Activated CD8-positive, alpha-beta memory T cell treated with anti-CD3 and anti-CD28 coated beads, Interleukin-2, amount 10 ng/mL, durations not matched to agents 7 days and 5 days (primary cell): ENCODE data around the gene IER2. TPM values are rescaled to one million over a fixed set of nuclear protein-coding genes. Genes with fewer than 3 reads are reported as not detected.

ENCODE experiments used
- ATAC-seq: fragments of 150-1000 bp; cut with Tn5 transposase; one replicate; pipeline ENCODE4 v1.10.0; 2021; ENCODE audit warnings: moderate library complexity
- CTCF ChIA-PET: fragments of 350-600 bp; sonication (Branson Sonifier 250); formaldehyde crosslinking; loops from one replicate; lab custom pipeline; 2021; ENCODE audit warnings: antibody characterized with exemption; lab: Charles Lee
- DNase-seq: peaks from one replicate; pipeline ENCODE4 v3.0.0-alpha.2; 2020
- H3K27ac Mint-ChIP-seq: one replicate; pipeline ENCODE4 v1.8.0; 2021; ENCODE audit warnings: mild to moderate bottlenecking, mixed read lengths
- H3K27me3 Mint-ChIP-seq: one replicate; pipeline ENCODE4 v1.8.0; 2021; ENCODE audit warnings: mixed read lengths
- H3K36me3 Mint-ChIP-seq: one replicate; pipeline ENCODE4 v1.8.0; 2021; ENCODE audit warnings: mild to moderate bottlenecking, mixed read lengths
- H3K4me1 Mint-ChIP-seq: one replicate; pipeline ENCODE4 v1.8.0; 2021; ENCODE audit warnings: mixed read lengths
- H3K4me3 Mint-ChIP-seq: one replicate; pipeline ENCODE4 v1.8.0; 2021; ENCODE audit warnings: mild to moderate bottlenecking, moderate library complexity, mixed read lengths
- H3K9me3 Mint-ChIP-seq: one replicate; pipeline ENCODE4 v1.8.0; 2022; ENCODE audit warnings: low read depth, mixed read lengths
- total RNA-seq, 2 experiments: library from RNA; stranded (reverse); gene quantifications; one replicate each; pipeline ENCODE4 v1.2.3, GENCODE V29; 2021

Gene IER2
- total RNA-seq, 2 experiments from 2014 or later = 148 to 209 TPM

DNA sequence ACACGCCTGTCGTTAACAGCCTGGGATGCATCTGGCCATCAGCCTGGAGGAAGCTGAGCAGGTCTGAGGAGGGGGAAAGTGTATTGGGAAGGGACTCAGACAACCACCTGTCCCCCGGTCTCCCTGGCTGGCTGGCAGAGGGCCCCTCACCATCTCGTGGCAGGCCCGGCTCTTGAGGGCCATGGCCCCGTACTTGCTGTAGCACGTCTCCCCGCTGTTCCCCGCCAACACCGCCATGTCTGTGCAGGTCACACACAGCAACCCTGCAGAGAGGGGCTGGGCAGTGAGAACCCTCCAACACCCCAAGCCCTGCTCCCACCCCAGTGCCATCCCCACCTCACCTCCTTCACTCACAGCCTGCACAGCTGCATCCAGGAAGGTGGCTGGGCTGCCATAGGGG lies 37.7 kb upstream of the IER2 start:
- ATAC-seq (no peak), DNase-seq (no peak)
- H3K27ac Mint-ChIP-seq = no peak overlapping the region
- peaks cover 17% of the 10 kb centered on the region for H3K4me1 Mint-ChIP-seq
- CTCF ChIA-PET = no interaction called here
- peaks cover 7% of the 10 kb centered on the region for H3K36me3 Mint-ChIP-seq
- no peak overlapping the region for H3K4me3 Mint-ChIP-seq
- H3K27me3 Mint-ChIP-seq = no peaks in the 10 kb centered on the region
- H3K9me3 Mint-ChIP-seq = no peaks in the 10 kb centered on the region

DNA sequence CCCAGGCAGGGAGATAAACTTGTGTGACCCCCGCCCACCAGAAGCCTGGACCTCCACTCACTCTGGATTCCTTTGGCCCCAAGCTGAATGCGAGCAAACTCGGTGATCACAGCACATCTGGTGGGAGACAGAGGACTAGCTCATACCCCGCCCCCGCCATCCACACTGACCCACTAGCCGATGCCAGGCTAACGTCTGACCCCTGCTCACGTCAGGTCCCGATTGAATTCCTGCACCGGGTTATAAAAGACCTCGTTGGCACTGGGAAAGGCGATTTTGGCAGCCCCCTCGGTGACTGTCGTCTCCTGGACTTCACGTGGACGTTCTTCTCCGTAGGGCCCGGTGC lies 34.3 kb upstream of the IER2 start:
- CTCF ChIA-PET = interaction anchor here (3.0 to 3.7 kb wide), 2 partner anchors 11 to 151 kb away, joined by 15 to 32 read pairs; no protein-coding TSS in a partner anchor
- Mint-ChIP-seq H3K9me3 (no peaks in the 10 kb centered on the region), H3K4me3 (peak overlapping the region; percentile 93), H3K27me3 (no peaks in the 10 kb centered on the region), H3K36me3 (peaks cover 5% of the 10 kb centered on the region), H3K27ac (peak overlapping the region; percentile 96), H3K4me1 (peaks cover 37% of the 10 kb centered on the region)
- ATAC-seq = no peak
- DNase-seq = no peak

DNA sequence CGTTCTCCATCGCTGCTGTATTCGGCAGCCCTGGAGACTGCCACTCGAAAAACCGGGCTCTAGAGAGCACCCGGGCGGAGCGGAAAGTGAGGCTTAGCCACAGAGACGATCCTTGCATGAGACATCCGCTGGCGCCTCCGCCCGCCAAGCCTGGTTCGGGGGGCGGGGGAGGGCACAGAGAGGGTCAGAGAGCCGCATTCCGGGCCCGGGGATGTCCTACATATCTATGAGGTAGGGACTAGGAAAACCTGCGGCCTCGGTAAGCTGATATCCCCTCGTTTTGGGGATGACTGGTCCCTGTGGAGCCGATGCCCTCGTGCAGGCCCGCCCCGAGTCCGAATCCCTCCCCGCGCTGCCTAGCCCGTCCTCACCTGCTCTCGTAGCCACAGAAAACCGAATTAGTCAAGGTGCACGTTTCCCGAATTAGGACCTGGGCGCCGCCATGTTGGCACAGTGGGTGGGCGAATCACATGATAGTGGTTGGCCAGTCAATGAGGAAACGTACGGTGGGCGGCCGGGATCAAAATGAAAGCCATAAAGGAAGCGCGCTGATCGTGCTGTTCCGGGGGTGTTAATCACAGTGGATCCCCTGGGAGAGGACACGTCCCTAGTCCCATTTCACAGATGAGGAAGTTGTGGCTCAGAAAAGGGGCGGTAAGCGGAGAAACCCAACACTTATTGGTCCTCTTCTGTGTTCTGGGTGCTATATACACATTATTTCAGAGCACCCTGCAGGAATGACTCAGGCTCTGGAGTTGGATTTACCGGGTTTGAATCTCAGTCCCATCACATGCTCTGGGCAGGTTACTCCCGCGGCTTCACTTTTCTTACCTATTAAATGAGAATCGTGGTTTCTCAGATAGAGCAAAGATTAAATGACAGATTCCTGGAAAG lies 33.7 kb upstream of the IER2 start, which contains the start of gene TRMT1:
Gene TRMT1, minus strand, starts transcription at position 459 of the 894 bp plus-strand sequence. Its CDS starts 341 bp downstream, at position 118.
- no peaks in the 10 kb centered on the region for H3K9me3 Mint-ChIP-seq
- H3K4me3 Mint-ChIP-seq = peak within 1 kb of the TSS; percentile 93
- peak; percentile 95 for DNase-seq
- no peaks in the 10 kb centered on the region for H3K27me3 Mint-ChIP-seq
- H3K4me1 Mint-ChIP-seq = peaks cover 43% of the 10 kb centered on the region
- peaks cover 5% of the 10 kb centered on the region for H3K36me3 Mint-ChIP-seq
- ATAC-seq = peak; percentile 63
- H3K27ac Mint-ChIP-seq = peak within 1 kb of the TSS; percentile 96
- CTCF ChIA-PET = interaction anchor here (1.9 to 3.7 kb wide), 3 partner anchors 11 to 151 kb away, joined by 11 to 32 read pairs (median 15); no protein-coding TSS in a partner anchor

DNA sequence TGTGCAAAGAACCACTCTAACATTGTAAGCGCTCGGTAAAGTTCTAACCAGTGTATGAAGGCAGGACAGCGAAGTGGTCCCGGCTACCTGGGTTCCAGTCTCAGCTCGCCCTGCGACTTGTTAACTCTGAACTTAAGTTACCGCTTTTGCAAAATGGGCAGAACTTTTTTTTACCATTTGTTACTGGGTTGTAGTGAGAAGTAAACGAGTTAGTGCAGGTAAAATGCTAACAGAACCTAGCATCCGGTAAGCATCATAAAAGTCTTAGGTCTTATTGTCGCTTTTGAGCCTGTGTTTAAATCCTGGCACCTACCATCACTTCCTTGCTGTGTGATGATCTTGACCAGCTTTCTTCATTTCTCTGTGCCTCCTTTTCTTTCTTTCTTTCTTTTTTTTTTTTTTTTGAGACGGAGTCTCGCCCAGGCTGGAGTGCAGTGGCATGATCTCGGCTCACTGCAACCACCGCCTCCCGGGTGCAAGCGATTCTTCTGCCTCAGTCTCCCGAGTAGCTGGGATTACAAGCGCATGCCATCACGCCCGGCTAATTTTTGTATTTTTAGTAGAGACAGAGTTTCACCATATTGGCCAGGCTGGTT lies 32.9 kb upstream of the IER2 start:
- H3K4me3 Mint-ChIP-seq = peak overlapping the region; percentile 93
- peak overlapping the region; percentile 96 for H3K27ac Mint-ChIP-seq
- H3K9me3 Mint-ChIP-seq = no peaks in the 10 kb centered on the region
- CTCF ChIA-PET = interaction anchor here (0.6 to 3.7 kb wide), 8 partner anchors 12 to 152 kb away, joined by 3 to 32 read pairs (median 6); partner anchors contain the start of genes IER2 and STX10
- DNase-seq = no peak
- peaks cover 51% of the 10 kb centered on the region for H3K4me1 Mint-ChIP-seq
- ATAC-seq = peak; percentile 8
- no peaks in the 10 kb centered on the region for H3K27me3 Mint-ChIP-seq
- peaks cover 5% of the 10 kb centered on the region for H3K36me3 Mint-ChIP-seq

DNA sequence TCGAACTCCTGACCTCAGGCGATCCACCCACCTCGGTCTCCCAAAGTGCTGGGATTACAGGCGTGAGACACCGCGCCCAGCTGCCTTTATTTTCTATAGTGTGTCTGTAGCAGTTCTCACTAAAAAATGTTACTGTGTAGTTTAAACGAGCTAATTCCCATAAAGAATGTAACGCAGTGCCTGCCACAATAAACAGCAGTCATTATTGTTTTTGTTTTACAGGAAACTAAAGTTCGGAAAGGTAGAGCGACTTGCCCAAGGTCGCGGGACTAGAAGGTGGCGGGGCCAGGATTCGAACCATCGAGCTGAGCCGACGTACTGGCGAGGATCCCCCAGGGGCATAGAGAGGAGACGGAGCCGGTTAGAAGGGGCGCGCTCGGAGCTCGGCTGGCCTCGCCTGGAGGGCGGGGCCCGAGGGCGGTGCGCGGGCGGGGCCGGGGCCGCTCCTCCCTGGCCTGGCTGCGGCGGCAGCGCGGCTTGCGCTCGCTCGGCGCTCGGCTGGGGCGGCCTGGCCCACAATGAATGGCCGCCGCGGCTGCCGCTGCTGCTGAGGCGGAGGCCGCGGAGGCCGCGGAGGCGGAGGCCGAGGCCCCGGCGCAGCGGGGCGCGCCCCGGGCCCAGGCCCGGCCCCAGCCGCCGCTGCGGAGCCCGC lies 32.3 kb upstream of the IER2 start, which contains the start of gene NACC1:
Gene NACC1, plus strand, starts transcription at position 493 of the 652 bp plus-strand sequence. CDS start 16,944 bp downstream, outside the sequence.
- ATAC-seq (peak; percentile 88), DNase-seq (peak; percentile 93)
- Mint-ChIP-seq H3K4me1 (peaks cover 56% of the 10 kb centered on the region), H3K4me3 (peak within 1 kb of the TSS; percentile 93), H3K36me3 (peaks cover 1% of the 10 kb centered on the region), H3K9me3 (no peaks in the 10 kb centered on the region), H3K27ac (peak within 1 kb of the TSS; percentile 96), H3K27me3 (no peaks in the 10 kb centered on the region)
- CTCF ChIA-PET = interaction anchor here (0.8 to 3.7 kb wide), 9 partner anchors 12 to 153 kb away, joined by 3 to 32 read pairs (median 5); partner anchors contain the start of genes IER2 and STX10

DNA sequence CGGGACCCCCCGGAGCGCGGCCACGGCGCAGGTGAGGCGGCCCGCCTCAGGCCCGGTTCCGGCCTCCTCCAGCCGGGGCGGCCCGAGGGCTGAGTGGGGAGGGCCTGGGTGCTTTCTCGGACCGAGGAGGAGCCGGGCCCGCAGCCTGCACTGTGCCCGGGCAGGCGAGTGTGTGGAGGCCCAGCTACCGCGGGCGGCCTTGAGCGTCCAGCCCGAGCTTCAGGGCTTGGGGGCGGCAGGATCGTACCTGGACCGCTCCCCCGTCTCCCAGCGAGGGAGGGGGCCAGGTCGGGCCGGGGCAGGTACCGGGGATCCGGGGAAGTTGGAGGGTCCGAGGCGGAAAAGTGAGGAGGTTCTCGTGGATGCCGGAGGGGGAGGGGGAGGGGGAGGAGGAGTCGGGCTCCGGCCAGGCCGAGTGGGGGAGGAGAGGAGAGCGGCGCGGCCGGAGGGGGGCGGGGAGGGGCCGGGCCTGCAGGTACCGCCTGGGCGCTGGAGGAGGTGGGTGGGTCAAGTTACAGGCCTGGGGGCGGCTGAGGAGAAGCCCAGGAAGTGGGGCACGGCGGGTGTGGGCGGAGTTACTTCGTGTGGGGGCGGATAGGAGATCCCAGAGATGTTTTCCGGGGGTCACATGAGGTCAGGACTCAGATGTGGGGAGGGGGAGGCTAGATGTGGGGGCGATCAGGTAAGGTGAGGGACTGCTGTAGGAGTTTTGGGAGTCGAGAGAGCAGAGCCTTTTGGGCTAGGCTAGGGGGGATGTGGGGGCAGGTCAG lies 31.6 kb upstream of the IER2 start:
- H3K27me3 Mint-ChIP-seq = no peaks in the 10 kb centered on the region
- ATAC-seq = no peak
- DNase-seq = peak; percentile 81

DNA sequence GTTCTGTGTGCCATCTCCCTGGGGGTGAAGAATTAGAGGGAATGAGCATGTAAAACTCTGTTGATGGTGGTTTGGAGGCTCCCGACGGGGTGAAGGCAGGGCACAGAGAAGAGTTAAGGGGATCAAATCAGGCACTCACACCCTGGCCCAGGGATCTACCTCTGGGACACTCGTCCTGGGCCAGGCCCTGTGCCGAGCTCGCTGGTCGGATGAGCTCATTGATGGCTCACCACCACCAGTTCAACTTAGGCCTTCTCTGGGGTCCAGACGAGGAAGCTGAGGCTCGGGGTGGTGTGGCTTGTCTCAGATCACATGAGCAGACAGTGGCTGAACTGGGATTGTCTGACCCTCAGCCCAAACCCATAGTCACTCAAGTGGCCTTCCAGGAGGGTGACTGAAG lies 30.6 kb upstream of the IER2 start:
- Mint-ChIP-seq H3K36me3 (peaks cover 1% of the 10 kb centered on the region), H3K4me1 (peaks cover 60% of the 10 kb centered on the region)
- CTCF ChIA-PET = interaction anchor here (0.8 to 2.4 kb wide), 6 partner anchors 8 to 36 kb away, joined by 3 to 11 read pairs (median 4); partner anchors contain the start of genes IER2 and STX10

More for the DNA sequence above, 31.6 kb upstream of the IER2 start:
- H3K27ac Mint-ChIP-seq = peak overlapping the region; percentile 76
- H3K4me3 Mint-ChIP-seq = peak overlapping the region; percentile 74
- peaks cover 61% of the 10 kb centered on the region for H3K4me1 Mint-ChIP-seq
- H3K36me3 Mint-ChIP-seq = peaks cover 1% of the 10 kb centered on the region
- no peaks in the 10 kb centered on the region for H3K9me3 Mint-ChIP-seq
- CTCF ChIA-PET = interaction anchor here (0.8 to 3.7 kb wide), 11 partner anchors 9 to 77 kb away, joined by 3 to 32 read pairs (median 4); partner anchors contain the start of genes IER2 and STX10

DNA sequence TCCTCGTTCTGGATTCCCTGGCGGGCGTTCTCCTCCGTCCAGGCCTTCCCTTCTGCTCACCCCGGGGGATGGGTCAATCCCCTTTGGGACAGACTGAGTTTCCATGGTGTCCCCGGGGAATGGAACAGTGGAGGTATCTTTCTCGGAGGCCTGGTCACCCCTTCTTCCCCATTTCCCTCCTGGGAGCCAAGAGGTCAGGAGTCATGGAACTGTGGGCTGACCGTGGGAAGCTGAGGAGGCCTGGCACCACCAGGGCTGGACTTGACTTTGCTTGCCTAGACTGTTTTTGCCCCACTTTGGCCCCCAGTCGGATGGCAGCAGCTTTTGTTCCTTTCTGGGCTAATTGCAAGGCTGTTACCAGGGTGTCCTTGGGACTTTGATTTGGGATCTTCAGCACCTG lies 30.2 kb upstream of the IER2 start:
- Mint-ChIP-seq H3K36me3 (peaks cover 1% of the 10 kb centered on the region), H3K27me3 (no peaks in the 10 kb centered on the region), H3K9me3 (no peaks in the 10 kb centered on the region), H3K4me1 (peaks cover 56% of the 10 kb centered on the region), H3K27ac (no peak overlapping the region), H3K4me3 (peak overlapping the region; percentile 74)
- ATAC-seq = no peak
- CTCF ChIA-PET = interaction anchor here (1.4 to 2.4 kb wide), 4 partner anchors 8 to 35 kb away, joined by 4 to 11 read pairs (median 5); partner anchors contain the start of genes IER2 and STX10
- DNase-seq = no peak

More for the DNA sequence above, 30.6 kb upstream of the IER2 start:
- no peak overlapping the region for H3K27ac Mint-ChIP-seq
- DNase-seq (no peak), ATAC-seq (no peak)
- H3K27me3 Mint-ChIP-seq = no peaks in the 10 kb centered on the region
- H3K9me3 Mint-ChIP-seq = no peaks in the 10 kb centered on the region
- H3K4me3 Mint-ChIP-seq = peak overlapping the region; percentile 74

DNA sequence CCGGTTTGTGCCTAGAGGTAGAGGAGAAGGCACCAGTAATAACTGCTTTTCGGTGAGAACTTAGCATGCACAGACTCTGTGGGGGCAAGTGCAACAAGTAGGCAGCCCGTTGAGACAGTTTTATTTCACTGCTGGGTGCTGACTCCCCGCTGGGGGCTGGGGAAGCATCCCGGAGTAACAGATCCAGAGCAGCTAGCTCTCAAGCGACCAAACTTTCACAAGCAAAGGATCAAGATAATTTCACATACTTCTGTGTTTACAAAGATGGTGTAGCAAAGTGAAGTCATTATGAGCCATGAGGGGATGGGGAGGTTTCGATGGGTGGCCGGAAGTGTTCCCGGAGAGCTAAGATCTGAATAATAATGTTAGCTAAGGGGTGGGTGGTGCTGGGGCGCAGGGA lies 29.4 kb upstream of the IER2 start:
- peaks cover 48% of the 10 kb centered on the region for H3K4me1 Mint-ChIP-seq
- ATAC-seq (no peak), DNase-seq (no peak)
- CTCF ChIA-PET = interaction anchor here (0.8 to 2.4 kb wide), 3 partner anchors 11 to 35 kb away, joined by 4 to 11 read pairs (median 5); no protein-coding TSS in a partner anchor
- no peaks in the 10 kb centered on the region for H3K27me3 Mint-ChIP-seq
- peaks cover 1% of the 10 kb centered on the region for H3K36me3 Mint-ChIP-seq
- H3K4me3 Mint-ChIP-seq = no peak overlapping the region
- H3K27ac Mint-ChIP-seq = peak overlapping the region; percentile 58
- no peaks in the 10 kb centered on the region for H3K9me3 Mint-ChIP-seq

DNA sequence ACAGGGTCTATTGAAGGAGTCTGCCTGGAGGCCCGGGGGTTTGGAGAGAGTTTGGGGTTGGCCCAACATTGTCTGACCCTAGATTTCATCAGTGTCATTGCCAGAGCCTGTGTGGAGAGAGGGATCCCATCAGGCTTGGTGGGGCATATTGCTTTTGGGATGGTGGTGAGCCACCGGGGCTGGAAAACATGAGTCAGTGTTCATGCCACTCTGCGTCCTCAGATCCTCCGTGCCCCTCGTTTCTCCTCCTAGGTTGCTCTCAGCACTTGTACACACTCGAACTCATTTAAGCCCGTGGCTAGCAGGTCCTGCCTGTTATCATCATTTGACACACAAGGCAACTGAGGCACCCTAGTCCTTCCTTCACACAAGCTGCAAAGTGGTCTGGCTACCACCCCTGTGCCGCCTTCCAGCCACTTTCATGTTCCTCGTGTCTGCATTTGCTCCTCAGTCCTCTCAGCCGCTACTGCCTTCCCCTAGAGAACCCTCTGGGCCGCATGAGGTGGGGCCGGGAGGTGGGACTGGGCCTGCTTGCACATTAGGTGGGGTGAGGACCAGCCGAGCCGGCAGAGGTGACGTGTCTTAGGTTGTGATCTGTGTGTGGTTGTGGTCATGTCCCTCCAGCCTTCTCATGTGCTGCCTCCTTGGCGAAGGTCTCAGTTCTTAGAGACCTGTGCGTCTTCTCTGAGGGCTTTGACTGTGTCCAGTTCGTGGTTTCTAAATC lies 28.5 kb upstream of the IER2 start:
- Mint-ChIP-seq H3K27me3 (no peaks in the 10 kb centered on the region), H3K36me3 (no peaks in the 10 kb centered on the region), H3K27ac (peak overlapping the region; percentile 47), H3K4me1 (peaks cover 44% of the 10 kb centered on the region), H3K9me3 (no peaks in the 10 kb centered on the region), H3K4me3 (no peak overlapping the region)
- no peak for ATAC-seq
- CTCF ChIA-PET = interaction anchor here (0.8 to 2.4 kb wide), 2 partner anchors 10 to 17 kb away, joined by 5 to 11 read pairs; no protein-coding TSS in a partner anchor
- peak; percentile 63 for DNase-seq

DNA sequence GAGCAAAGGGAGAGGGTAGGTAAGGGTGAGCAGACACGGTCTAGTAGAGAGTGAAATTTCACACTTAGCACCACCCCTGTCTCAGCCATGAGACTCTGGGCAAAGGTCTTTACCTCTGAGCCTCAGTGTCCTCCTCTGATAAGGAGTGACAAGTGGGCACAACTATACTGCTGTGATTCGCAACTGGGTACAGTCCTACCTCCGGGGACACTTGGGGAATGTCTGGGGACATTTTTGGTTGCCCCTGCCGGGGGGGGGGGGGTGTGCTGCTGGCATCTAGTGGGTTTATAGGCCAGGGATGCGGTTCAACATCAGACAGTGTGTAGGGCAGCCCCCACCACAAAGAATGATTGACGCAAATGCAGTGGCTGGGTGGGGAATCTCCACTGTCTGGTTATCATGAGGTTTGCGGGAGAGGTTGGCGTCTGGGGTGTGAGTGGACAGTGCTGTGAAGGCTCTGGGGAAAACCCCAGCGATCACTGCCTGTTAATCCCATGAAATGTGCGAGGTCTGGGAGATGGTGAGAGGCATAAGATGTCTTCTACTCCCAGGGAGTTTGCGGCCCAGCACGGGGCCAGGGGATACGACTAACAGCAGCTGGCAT lies 27.8 kb upstream of the IER2 start:
- peaks cover 44% of the 10 kb centered on the region for H3K4me1 Mint-ChIP-seq
- no peak for DNase-seq
- CTCF ChIA-PET = no interaction called here
- no peaks in the 10 kb centered on the region for H3K27me3 Mint-ChIP-seq
- H3K27ac Mint-ChIP-seq = peak overlapping the region; percentile 47
- no peaks in the 10 kb centered on the region for H3K36me3 Mint-ChIP-seq
- H3K4me3 Mint-ChIP-seq = no peak overlapping the region
- no peak for ATAC-seq
- no peaks in the 10 kb centered on the region for H3K9me3 Mint-ChIP-seq
